OCI-LY1 (cell line): ENCODE results near the gene PDCD1.

Experiments used
- EZH2 ChIP-seq: fragments of 200-600 bp; sonication (generic), shearing (Covaris generic); IDR thresholded peaks from 2 replicates; pipeline ENCODE4 v1.8.0; 2017; ENCODE audit warnings: borderline replicate concordance, mixed run types, mild to moderate bottlenecking, antibody characterized with exemption, low read length, moderate library complexity, mixed read lengths
- TF ChIP-seq, protein P1 (sequence below): fragments of 200-600 bp; sonication (generic), shearing (Covaris generic); IDR thresholded peaks from 2 replicates; pipeline ENCODE4 v1.5.1; 2017; ENCODE audit warnings: mild to moderate bottlenecking, antibody characterized with exemption, low read length, moderate library complexity, mixed read lengths

DNA sequence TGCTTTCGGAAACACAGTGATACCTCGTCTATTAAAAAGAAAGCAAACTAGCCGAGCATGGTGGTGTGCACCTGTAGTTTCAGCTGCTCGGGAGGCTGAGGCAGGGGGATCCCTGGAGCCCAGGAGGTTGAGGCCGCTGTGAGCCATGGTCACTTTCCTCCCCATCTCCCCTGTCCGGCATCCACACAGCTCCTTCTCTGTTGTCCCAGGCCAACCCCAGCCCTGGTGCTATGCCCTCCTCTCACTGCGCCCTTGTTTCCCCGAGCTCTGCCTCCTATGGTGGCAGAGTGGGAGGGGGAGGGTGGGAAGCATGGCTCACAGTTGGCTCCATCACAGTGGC, 26.2 kb upstream of the PDCD1 start:
- TF ChIP-seq EZH2: no peak
- TF ChIP-seq, protein P1, sequence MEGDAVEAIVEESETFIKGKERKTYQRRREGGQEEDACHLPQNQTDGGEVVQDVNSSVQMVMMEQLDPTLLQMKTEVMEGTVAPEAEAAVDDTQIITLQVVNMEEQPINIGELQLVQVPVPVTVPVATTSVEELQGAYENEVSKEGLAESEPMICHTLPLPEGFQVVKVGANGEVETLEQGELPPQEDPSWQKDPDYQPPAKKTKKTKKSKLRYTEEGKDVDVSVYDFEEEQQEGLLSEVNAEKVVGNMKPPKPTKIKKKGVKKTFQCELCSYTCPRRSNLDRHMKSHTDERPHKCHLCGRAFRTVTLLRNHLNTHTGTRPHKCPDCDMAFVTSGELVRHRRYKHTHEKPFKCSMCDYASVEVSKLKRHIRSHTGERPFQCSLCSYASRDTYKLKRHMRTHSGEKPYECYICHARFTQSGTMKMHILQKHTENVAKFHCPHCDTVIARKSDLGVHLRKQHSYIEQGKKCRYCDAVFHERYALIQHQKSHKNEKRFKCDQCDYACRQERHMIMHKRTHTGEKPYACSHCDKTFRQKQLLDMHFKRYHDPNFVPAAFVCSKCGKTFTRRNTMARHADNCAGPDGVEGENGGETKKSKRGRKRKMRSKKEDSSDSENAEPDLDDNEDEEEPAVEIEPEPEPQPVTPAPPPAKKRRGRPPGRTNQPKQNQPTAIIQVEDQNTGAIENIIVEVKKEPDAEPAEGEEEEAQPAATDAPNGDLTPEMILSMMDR: no peak
